NCI-H1436 treated with DMSO at 0.1 percent for 48 hours (cell line): ENCODE data around the gene ZC2HC1B.
A peak's percentile ranks its signal among the peaks of the same experiment; 100 is the strongest.
"Not testable (repeated sequence)": the region's sequence is repeated elsewhere in the genome, so short reads cannot be mapped to it uniquely, and the experiment has no call there.

Source experiments
- DNase-seq: peaks from one replicate; lab custom pipeline; 2025; lab: John Stamatoyannopoulos, UW

Gene ZC2HC1B

GRCh38 chr6:143864234-143864633, at the start of gene ZC2HC1B:
TSS of gene ZC2HC1B (plus strand) at chr6:143864474. CDS start at chr6:143864540, 66 bp downstream.
- DNase-seq, result no peak

GRCh38 chr6:143817621-143818020, 46.7 kb upstream of the ZC2HC1B start:
- no peak for DNase-seq

GRCh38 chr6:143821359-143821758, 42.9 kb upstream of the ZC2HC1B start:
- no peak for DNase-seq

GRCh38 chr6:143822584-143823024, 41.7 kb upstream of the ZC2HC1B start:
- DNase-seq, result no peak

GRCh38 chr6:143823548-143823947, 40.7 kb upstream of the ZC2HC1B start:
- DNase-seq, result no peak

- no peak for DNase-seq
Observed at GRCh38 chr6:143828572-143828971, 35.7 kb upstream of the ZC2HC1B start.

- DNase-seq, result no peak
Observed at GRCh38 chr6:143836150-143836549, 28.1 kb upstream of the ZC2HC1B start.

GRCh38 chr6:143838395-143838794, 25.9 kb upstream of the ZC2HC1B start:
- DNase-seq, result no peak

- DNase-seq, result no peak
Observed at GRCh38 chr6:143839196-143839595, 25.1 kb upstream of the ZC2HC1B start.

- DNase-seq, result no peak
Observed at GRCh38 chr6:143840595-143841265, 23.5 kb upstream of the ZC2HC1B start.

- no peak for DNase-seq
Observed at GRCh38 chr6:143842461-143842901, 21.8 kb upstream of the ZC2HC1B start.

- peak; percentile 69 for DNase-seq
Observed at GRCh38 chr6:143842902-143843676, 21.2 kb upstream of the ZC2HC1B start, which contains the start of gene LTV1. TSS of gene LTV1 (plus strand) at chr6:143843338. CDS start at chr6:143843478, 140 bp downstream.

- DNase-seq, result no peak
Observed at GRCh38 chr6:143843677-143843999, 20.6 kb upstream of the ZC2HC1B start.

GRCh38 chr6:143844006-143844405, 20.3 kb upstream of the ZC2HC1B start:
- no peak for DNase-seq

- DNase-seq, result no peak
Observed at GRCh38 chr6:143845033-143845432, 19.2 kb upstream of the ZC2HC1B start.

- DNase-seq, result not testable (repeated sequence)
Observed at GRCh38 chr6:143851706-143852105, 12.6 kb upstream of the ZC2HC1B start.

- not testable (repeated sequence) for DNase-seq
Observed at GRCh38 chr6:143855057-143855456, 9.2 kb upstream of the ZC2HC1B start.

GRCh38 chr6:143856762-143857161, 7.5 kb upstream of the ZC2HC1B start:
- DNase-seq, result not testable (repeated sequence)

GRCh38 chr6:143857651-143858050, 6.6 kb upstream of the ZC2HC1B start:
- DNase-seq, result no peak

GRCh38 chr6:143859891-143860660, 4.2 kb upstream of the ZC2HC1B start:
- no peak for DNase-seq

GRCh38 chr6:143863771-143864170, 503 bp upstream of the ZC2HC1B start:
- DNase-seq, result no peak

- no peak for DNase-seq
Observed at GRCh38 chr6:143867236-143867635, 3.0 kb downstream of the ZC2HC1B start.

- not testable (repeated sequence) for DNase-seq
Observed at GRCh38 chr6:143868808-143869207, 4.5 kb downstream of the ZC2HC1B start.
